ENCODE data around the gene PNPLA5.

GRCh38 chr22:43894122-43894521 lies 2.3 kb upstream of the PNPLA5 start:
- TF ChIP-seq POLR2A (conservative IDR thresholded peaks at IDR 0.05) (no peak), JUNB (CRISPR knock-in tag; conservative IDR thresholded peaks at IDR 0.05) (no peak), CBFB (CRISPR knock-in tag; IDR thresholded peaks at IDR 0.05) (no peak), RBFOX2 (IDR thresholded peaks at IDR 0.05; ENCODE audit: low read depth, low read length) (no peak), GTF2E2 (tag; IDR thresholded peaks at IDR 0.05) (no peak), SMARCC2 (IDR thresholded peaks at IDR 0.05; ENCODE audit: low read depth) (no peak), PHTF2 (CRISPR knock-in tag; IDR thresholded peaks at IDR 0.05) (no peak)
